ENCODE measurements around the gene MOGAT3. TPM values are rescaled to one million over a fixed set of nuclear protein-coding genes. Genes with fewer than 3 reads are reported as not detected.

Gene MOGAT3
- total and polyA plus RNA-seq, 9 of the 15 experiments (the other 6 are each of a cell fraction or from before 2014, with no cell fraction given): 0.07 to 0.17 (median 0.13) TPM; not detected in 6

GRCh38 chr7:101153969-101154692, 46.7 kb downstream of the MOGAT3 start, which contains the start of gene AP1S1 (continued):
- TF ChIP-seq NBN (IDR thresholded peaks at IDR 0.05; ENCODE audit: low read depth) (no peak), EZH2 (IDR thresholded peaks at IDR 0.05; ENCODE audit: borderline replicate concordance, low read depth, low read length) (no peak), XRCC3 (IDR thresholded peaks at IDR 0.05) (no peak), E2F3 (CRISPR knock-in tag; IDR thresholded peaks at IDR 0.05) (peak; percentile 89; the same call in 1 of the 2 replicates), ETV1 (tag; conservative IDR thresholded peaks at IDR 0.05; ENCODE audit: low read depth) (no peak), CLOCK (CRISPR knock-in tag; IDR thresholded peaks at IDR 0.05; ENCODE audit: borderline replicate concordance) (no peak), NCOA2 (IDR thresholded peaks at IDR 0.05; ENCODE audit: partially characterized antibody in 2 of 2) (no peak), CBFA2T3 (IDR thresholded peaks at IDR 0.05) (no peak), PTTG1 (tag; IDR thresholded peaks at IDR 0.05; ENCODE audit: low read depth) (no peak), ZBTB34 (CRISPR knock-in tag; IDR thresholded peaks at IDR 0.05) (no peak), CTCFL (IDR thresholded peaks at IDR 0.05; ENCODE audit: borderline replicate concordance, insufficient read depth, low read depth, low read length, poor library complexity, severe bottlenecking) (no peak), PRPF4 (IDR thresholded peaks at IDR 0.05; ENCODE audit: insufficient read depth, low read depth, low read length, poor library complexity, severe bottlenecking) (no peak), SMAD1 (IDR thresholded peaks at IDR 0.05; ENCODE audit: low read depth, low read length, partially characterized antibody) (no peak), ZNF583 (CRISPR knock-in tag; IDR thresholded peaks at IDR 0.05) (no peak), BCL6 (CRISPR knock-in tag; IDR thresholded peaks at IDR 0.05) (no peak), SRSF9 (IDR thresholded peaks at IDR 0.05; ENCODE audit: borderline replicate concordance, low read depth, low read length) (no peak), CBFB (CRISPR knock-in tag; IDR thresholded peaks at IDR 0.05) (no peak), GTF2A2 (tag; IDR thresholded peaks at IDR 0.05) (no peak), GTF2F1 (IDR thresholded peaks at IDR 0.05; ENCODE audit: low read depth, low read length) (0 out of 2 replicates have a peak, but pooled peaks have one; percentile 18), ZBTB43 (CRISPR knock-in tag; IDR thresholded peaks at IDR 0.05) (0 out of 2 replicates have a peak, but pooled peaks have one; percentile 70), CREB1 (IDR thresholded peaks at IDR 0.05) (no peak), CREB1 (CRISPR knock-in tag; IDR thresholded peaks at IDR 0.05) (peak; percentile 59; the same call in 1 of the 2 replicates)

Data from K562 (cell line).